Liver (tissue), 9 donors: ENCODE data around the gene AP3B1. TPM values are rescaled to one million over a fixed set of nuclear protein-coding genes. Genes with fewer than 3 reads are reported as not detected.

Source experiments
- DNase-seq: peaks from one replicate; pipeline ENCODE4 v3.0.0-alpha.2; 2017; ENCODE audit warnings: low spot score
- H3K27ac ChIP-seq, 2 donors: one replicate each; pipeline ENCODE4 v1.7.0; 2013; ENCODE audit warnings: inconsistent platforms in 2 of 2, low read length in 2 of 2, control low read depth in 1 of 2, low read depth in 1 of 2, mild to moderate bottlenecking in 1 of 2
- H3K27me3 ChIP-seq, 4 donors: one replicate each; pipeline versions ENCODE4 v1.6.1 to v1.7.0; 2013; ENCODE audit warnings: low read length in 3 of 4, inconsistent platforms in 1 of 4, mild to moderate bottlenecking in 1 of 4, moderate library complexity in 1 of 4; ENCODE audit not compliant: control insufficient read depth in 4 of 4, insufficient read depth in 4 of 4
- H3K36me3 ChIP-seq, 4 donors: one replicate each; pipeline versions ENCODE4 v1.6.1 to v1.7.0; 2013; ENCODE audit warnings: low read length in 3 of 4, mild to moderate bottlenecking in 3 of 4, low read depth in 1 of 4, moderate library complexity in 1 of 4; ENCODE audit not compliant: control insufficient read depth in 4 of 4, insufficient read depth in 3 of 4
- H3K4me1 ChIP-seq, 4 donors: one replicate each; pipeline versions ENCODE4 v1.6.1 to v1.7.0; 2013; ENCODE audit warnings: low read length in 3 of 4, mild to moderate bottlenecking in 3 of 4, moderate library complexity in 1 of 4; ENCODE audit not compliant: control insufficient read depth in 4 of 4, insufficient read depth in 4 of 4
- H3K4me3 ChIP-seq, 3 donors: one replicate each; pipeline versions ENCODE4 v1.6.1 to v1.7.0; 2013; ENCODE audit warnings: low read length in 3 of 3, control low read depth in 1 of 3, low read depth in 1 of 3, mild to moderate bottlenecking in 1 of 3
- H3K9ac ChIP-seq, 2 donors: one replicate each; pipeline ENCODE4 v1.7.0; 2013; ENCODE audit warnings: low read length in 2 of 2, mild to moderate bottlenecking in 2 of 2, moderate library complexity in 2 of 2, control low read depth in 1 of 2, low read depth in 1 of 2
- H3K9me3 ChIP-seq, 4 donors: one replicate each; pipeline versions ENCODE4 v1.6.1 to v1.7.0; 2013; ENCODE audit warnings: low read length in 3 of 4; ENCODE audit not compliant: control insufficient read depth in 4 of 4
- ATF3 ChIP-seq: IDR thresholded peaks from 2 replicates; pipeline ENCODE4 v1.6.1; 2016; ENCODE audit warnings: antibody characterized with exemption
- CTCF ChIP-seq: fragments of 150-350 bp; IDR thresholded peaks from 2 replicates; pipeline ENCODE4 v1.5.1; 2017; ENCODE audit warnings: improper control_type of control experiment, low read depth, low read length; ENCODE audit not compliant: missing input control
- EGR1 ChIP-seq, 2 donors: IDR thresholded peaks; 2 replicates each; pipeline ENCODE4 v1.6.1; 2016 to 2018; ENCODE audit warnings: antibody characterized with exemption in 2 of 2, low read depth in 2 of 2
- FOXA1 ChIP-seq: IDR thresholded peaks from 2 replicates; pipeline ENCODE4 v1.6.1; 2016; ENCODE audit warnings: antibody characterized with exemption
- FOXA2 ChIP-seq: IDR thresholded peaks from 2 replicates; pipeline ENCODE4 v1.6.1; 2016; ENCODE audit warnings: antibody characterized with exemption
- GABPA ChIP-seq, 2 donors: IDR thresholded peaks in 1 of 2; conservative IDR thresholded peaks in 1 of 2; 2 replicates each; pipeline ENCODE4 v1.6.1; 2016; ENCODE audit warnings: antibody characterized with exemption in 2 of 2, mild to moderate bottlenecking in 1 of 2, moderate library complexity in 1 of 2
- HNF4A ChIP-seq, 2 donors: conservative IDR thresholded peaks; 2 replicates each; pipeline ENCODE4 v1.6.1; 2016; ENCODE audit warnings: antibody characterized with exemption in 2 of 2, mild to moderate bottlenecking in 2 of 2
- HNF4G ChIP-seq: IDR thresholded peaks from 2 replicates; pipeline ENCODE4 v1.6.1; 2016; ENCODE audit warnings: antibody characterized with exemption
- JUND ChIP-seq, 2 donors: IDR thresholded peaks; 2 replicates each; pipeline ENCODE4 v1.6.1; 2016; ENCODE audit warnings: antibody characterized with exemption in 2 of 2
- MAX ChIP-seq: IDR thresholded peaks from 2 replicates; pipeline ENCODE4 v1.6.1; 2016; ENCODE audit warnings: antibody characterized with exemption
- NR2F2 ChIP-seq: IDR thresholded peaks from 2 replicates; pipeline ENCODE4 v1.6.1; 2016; ENCODE audit warnings: antibody characterized with exemption
- RAD21 ChIP-seq, 2 donors: IDR thresholded peaks; 2 replicates each; pipeline ENCODE4 v1.6.1; 2016; ENCODE audit warnings: antibody characterized with exemption in 2 of 2, mild to moderate bottlenecking in 2 of 2
- REST ChIP-seq: IDR thresholded peaks from 2 replicates; pipeline ENCODE4 v1.6.1; 2016; ENCODE audit warnings: antibody characterized with exemption, mild to moderate bottlenecking
- RXRA ChIP-seq, 2 donors: IDR thresholded peaks; 2 replicates each; pipeline ENCODE4 v1.6.1; 2017 to 2018; ENCODE audit warnings: antibody characterized with exemption in 2 of 2, mild to moderate bottlenecking in 1 of 2
- SP1 ChIP-seq: IDR thresholded peaks from 2 replicates; pipeline ENCODE4 v1.6.1; 2018; ENCODE audit warnings: antibody characterized with exemption, mild to moderate bottlenecking
- TAF1 ChIP-seq: conservative IDR thresholded peaks from 2 replicates; pipeline ENCODE4 v1.6.1; 2016; ENCODE audit warnings: antibody characterized with exemption, mild to moderate bottlenecking
- YY1 ChIP-seq: IDR thresholded peaks from 2 replicates; pipeline ENCODE4 v1.6.1; 2016; ENCODE audit warnings: antibody characterized with exemption, mild to moderate bottlenecking
- ZBTB33 ChIP-seq: IDR thresholded peaks from 2 replicates; pipeline ENCODE4 v1.6.1; 2016; ENCODE audit warnings: antibody characterized with exemption
- WGBS: extraction: QIAGEN DNeasy Blood & Tissue Kit; methylation state at CpG from one replicate; pipeline ENCODE4 v1.1.7; 2013; 5-methylcytosine and 5-hydroxymethylcytosine counted together
- polyA plus RNA-seq, 2 donors: library from polyadenylated mRNA; stranded (reverse) in 1 of 2; unstranded in 1 of 2; fragments of 200-250 nt in 1 of 2; fragments of >200 nt in 1 of 2; fragmentation: Nextera tagmentation in 1 of 2; extraction: Ambion mirVana in 1 of 2; gene quantifications; one replicate each; pipeline versions ENCODE4 v1.2.1 to v1.2.3, GENCODE V29; 2013 to 2015
- total RNA-seq, 2 donors: library from RNA; depleted of rRNA; stranded (reverse); fragments of >200 nt; gene quantifications; one replicate each; pipeline ENCODE4 v1.2.3, GENCODE V29; 2014
- donor health status: healthy.
- donor health status: healthy.
- donor health status: healthy.
- donor health status: healthy.
- donor health status: healthy.

AP3B1 gene
- total and polyA plus RNA-seq, 4 donors = 8.2 to 23.1 (median 14.4) TPM

- DNase-seq = no peak
- Histone ChIP-seq H3K9ac (no peak overlapping the region), H3K9me3 (no peaks in the 10 kb centered on the region), H3K4me1 (no peaks in the 10 kb centered on the region), H3K36me3 (peaks cover 0 to 9% (median 0%) of the 10 kb centered on the region in 4 donors), H3K4me3 (no peak overlapping the region), H3K27me3 (no peaks in the 10 kb centered on the region), H3K27ac (no peak overlapping the region)
- WGBS = 97% methylated on average over 2 of the region's 2 CpGs
- TF ChIP-seq RXRA (IDR thresholded peaks at IDR 0.05) = no peak
- TF ChIP-seq MAX = no peak
- no peak for TF ChIP-seq JUND (IDR thresholded peaks at IDR 0.05)
- no peak for TF ChIP-seq SP1
- no peak for TF ChIP-seq GABPA (IDR thresholded peaks at IDR 0.05 in 1 of 2, conservative IDR thresholded peaks at IDR 0.05 in 1 of 2)
- no peak for TF ChIP-seq ZBTB33
- no peak for TF ChIP-seq FOXA2
- no peak for TF ChIP-seq HNF4A (conservative IDR thresholded peaks at IDR 0.05)
- no peak for TF ChIP-seq YY1
- no peak for TF ChIP-seq ATF3
- no peak for TF ChIP-seq EGR1 (IDR thresholded peaks at IDR 0.05; ENCODE audit: low read depth in 2 of 2)
- TF ChIP-seq HNF4G = no peak
- TF ChIP-seq FOXA1 = no peak
- TF ChIP-seq REST = no peak
- no peak for TF ChIP-seq CTCF
- TF ChIP-seq RAD21 (IDR thresholded peaks at IDR 0.05) = no peak
Observed at GRCh38 chr5:78132507-78132906, 162.0 kb downstream of the AP3B1 start.

- no peaks in the 10 kb centered on the region for H3K27me3 ChIP-seq
- WGBS = 98% methylated on average over 3 of the region's 3 CpGs
- H3K36me3 ChIP-seq = no peaks in the 10 kb centered on the region
- H3K9ac ChIP-seq = no peak overlapping the region
- DNase-seq = no peak
- H3K9me3 ChIP-seq = no peaks in the 10 kb centered on the region
- H3K4me3 ChIP-seq = no peak overlapping the region
- H3K4me1 ChIP-seq = no peaks in the 10 kb centered on the region
- no peak overlapping the region for H3K27ac ChIP-seq
- TF ChIP-seq YY1 (no peak), NR2F2 (no peak), ATF3 (no peak), RAD21 (IDR thresholded peaks at IDR 0.05) (no peak), REST (no peak), HNF4A (conservative IDR thresholded peaks at IDR 0.05) (no peak), RXRA (IDR thresholded peaks at IDR 0.05) (no peak), TAF1 (no peak), EGR1 (IDR thresholded peaks at IDR 0.05; ENCODE audit: low read depth in 2 of 2) (no peak), JUND (IDR thresholded peaks at IDR 0.05) (no peak), FOXA1 (no peak), SP1 (no peak), GABPA (IDR thresholded peaks at IDR 0.05 in 1 of 2, conservative IDR thresholded peaks at IDR 0.05 in 1 of 2) (no peak), ZBTB33 (no peak), HNF4G (no peak)
Observed at GRCh38 chr5:78129597-78129996, 164.9 kb downstream of the AP3B1 start.
